Uterus (tissue), 4 donors: Measurements from ENCODE around the gene MAPK8IP3. TPM values are rescaled to one million over a fixed set of nuclear protein-coding genes. Genes with fewer than 3 reads are reported as not detected.

Experiments used
- DNase-seq, 2 donors: peaks; one replicate each; pipeline ENCODE4 v3.0.0-alpha.2; 2019 to 2020
- H3K27ac ChIP-seq, 2 donors: fragments of 200-600 bp; sonication (generic); 1 replicate in 1 of 2; 2 replicates in 1 of 2; pipeline ENCODE4 v1.5.1; 2016 to 2018
- H3K27me3 ChIP-seq, 2 donors: fragments of 200-600 bp; sonication (generic); one replicate each; pipeline ENCODE4 v1.5.1; 2018 to 2019; ENCODE audit warnings: control low read depth in 1 of 2
- H3K36me3 ChIP-seq, 2 donors: fragments of 200-600 bp; sonication (generic); one replicate each; pipeline ENCODE4 v1.5.1; 2019; ENCODE audit warnings: control low read depth in 1 of 2
- H3K4me1 ChIP-seq, 2 donors: fragments of 200-600 bp; sonication (generic); one replicate each; pipeline ENCODE4 v1.5.1; 2018 to 2019; ENCODE audit warnings: control low read depth in 1 of 2
- H3K4me3 ChIP-seq, 2 donors: fragments of 200-600 bp; sonication (generic); 1 replicate in 1 of 2; 2 replicates in 1 of 2; pipeline ENCODE4 v1.5.1; 2018 to 2019; ENCODE audit warnings: mild to moderate bottlenecking in 1 of 2
- H3K9me3 ChIP-seq, 2 donors: fragments of 200-600 bp; sonication (generic); one replicate each; pipeline ENCODE4 v1.5.1; 2019; ENCODE audit warnings: control low read depth in 1 of 2
- CTCF ChIP-seq, 4 experiments: fragments of 200-600 bp in 2 of 4; fragments of 450-650 bp in 2 of 4; sonication (generic) in 2 of 4; IDR thresholded peaks; one replicate each; pipeline ENCODE4 v1.5.1; 2016 to 2019; ENCODE audit warnings: antibody characterized with exemption in 4 of 4, mild to moderate bottlenecking in 2 of 4, moderate library complexity in 1 of 4
- POLR2A ChIP-seq, 2 donors: fragments of 450-650 bp; IDR thresholded peaks; one replicate each; pipeline ENCODE4 v1.6.1; 2016; ENCODE audit warnings: antibody characterized with exemption in 2 of 2, mild to moderate bottlenecking in 1 of 2, moderate library complexity in 1 of 2
- intact Hi-C: fragments of 100-400 bp; cut with DNase I; formaldehyde crosslinking; loops from one replicate; pipeline ENCODE4 v1.15.1; 2023; ENCODE audit warnings: low total_unique reads
- total RNA-seq, 4 donors: library from RNA; depleted of rRNA in 3 of 4; stranded (reverse); fragments of >200 nt in 3 of 4; gene quantifications; one replicate each; pipeline versions ENCODE4 v1.1.0 to v1.2.4, GENCODE V29; 2014 to 2023
- donor health status: DM: yes; HTN: yes; CAD: no.

The MAPK8IP3 gene
- total RNA-seq, 4 donors from 2014 or later = 17.4 to 113 (median 77.8) TPM

- Histone ChIP-seq H3K4me1 (no peaks in the 10 kb centered on the region), H3K36me3 (no peaks in the 10 kb centered on the region), H3K4me3 (no peak overlapping the region), H3K27ac (no peak overlapping the region), H3K9me3 (no peaks in the 10 kb centered on the region), H3K27me3 (no peaks in the 10 kb centered on the region)
- no peak for DNase-seq
- no peak for TF ChIP-seq POLR2A (IDR thresholded peaks at IDR 0.05)
- no peak for TF ChIP-seq CTCF (IDR thresholded peaks at IDR 0.05)
- intact Hi-C loops = no loop called here
Measured at GRCh38 chr16:1816396-1817275, 110.6 kb downstream of the MAPK8IP3 start.

GRCh38 chr16:1817276-1817589, 111.2 kb downstream of the MAPK8IP3 start:
- Histone ChIP-seq H3K27me3 (no peaks in the 10 kb centered on the region), H3K4me3 (no peak overlapping the region), H3K36me3 (no peaks in the 10 kb centered on the region), H3K4me1 (no peaks in the 10 kb centered on the region), H3K9me3 (no peaks in the 10 kb centered on the region), H3K27ac (no peak overlapping the region)
- no peak for DNase-seq
- intact Hi-C loops = no loop called here
- TF ChIP-seq CTCF (IDR thresholded peaks at IDR 0.05) = no peak
- no peak for TF ChIP-seq POLR2A (IDR thresholded peaks at IDR 0.05)

- intact Hi-C loops = no loop called here
Measured at GRCh38 chr16:1817716-1818115, 111.7 kb downstream of the MAPK8IP3 start.

GRCh38 chr16:1818204-1818872, 112.3 kb downstream of the MAPK8IP3 start:
- Histone ChIP-seq H3K9me3 (no peaks in the 10 kb centered on the region), H3K27ac (no peak overlapping the region), H3K4me3 (no peak overlapping the region), H3K27me3 (no peaks in the 10 kb centered on the region), H3K4me1 (no peaks in the 10 kb centered on the region), H3K36me3 (no peaks in the 10 kb centered on the region)
- DNase-seq = no peak
- intact Hi-C loops = no loop called here
- no peak for TF ChIP-seq CTCF (IDR thresholded peaks at IDR 0.05)
- TF ChIP-seq POLR2A (IDR thresholded peaks at IDR 0.05) = no peak

More at GRCh38 chr16:1817716-1818115, 111.7 kb downstream of the MAPK8IP3 start:
- Histone ChIP-seq H3K27me3 (no peaks in the 10 kb centered on the region), H3K27ac (no peak overlapping the region), H3K36me3 (no peaks in the 10 kb centered on the region), H3K9me3 (no peaks in the 10 kb centered on the region), H3K4me3 (no peak overlapping the region), H3K4me1 (no peaks in the 10 kb centered on the region)
- TF ChIP-seq CTCF (IDR thresholded peaks at IDR 0.05) = no peak
- no peak for TF ChIP-seq POLR2A (IDR thresholded peaks at IDR 0.05)
- no peak for DNase-seq

GRCh38 chr16:1818873-1819525, 113.0 kb downstream of the MAPK8IP3 start:
- Histone ChIP-seq H3K9me3 (no peaks in the 10 kb centered on the region), H3K27me3 (no peaks in the 10 kb centered on the region), H3K4me3 (no peak overlapping the region), H3K36me3 (no peaks in the 10 kb centered on the region), H3K27ac (no peak overlapping the region), H3K4me1 (no peaks in the 10 kb centered on the region)
- no peak for DNase-seq
- TF ChIP-seq CTCF (IDR thresholded peaks at IDR 0.05) (no peak), POLR2A (IDR thresholded peaks at IDR 0.05) (no peak)
- intact Hi-C loops = no loop called here
